ENCODE data around the gene ACOT7.

DNA sequence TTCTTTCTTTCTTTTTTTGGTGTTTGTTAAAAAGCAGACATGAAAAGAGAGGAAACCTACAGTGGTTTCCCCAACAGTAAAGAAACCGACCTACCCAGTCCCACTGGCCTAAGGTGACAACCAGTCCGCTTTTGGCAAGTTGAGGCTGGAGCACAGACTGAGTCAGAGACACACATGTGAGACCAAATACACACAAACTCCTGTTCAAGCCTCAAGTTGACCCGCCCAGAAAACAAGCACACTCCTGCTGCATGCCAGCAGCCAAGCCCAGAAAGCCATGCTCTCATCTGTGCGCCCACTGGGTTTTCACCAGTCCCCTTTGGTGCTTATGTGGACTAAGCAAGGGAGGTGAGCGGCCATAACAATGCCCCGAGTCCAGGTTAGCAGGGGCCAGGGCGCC lies 68.1 kb downstream of the ACOT7 start:
- TF ChIP-seq EZH2 (IDR thresholded peaks at IDR 0.05) = no peak
- no peak for TF ChIP-seq FOXP2 (optimal IDR thresholded peaks at IDR 0.05; ENCODE audit: control extremely low read depth, extremely low read length, insufficient read depth)
- no peak for TF ChIP-seq POLR2AphosphoS5 (IDR thresholded peaks at IDR 0.05; ENCODE audit: borderline replicate concordance, low read depth, low read length)
